HG03521 (cell line): ENCODE results near the gene DDX41.

Source experiments
- ATAC-seq: cut with Tn5 transposase; IDR thresholded peaks from one replicate; pipeline ENCODE4 v1.9.1; 2021; ENCODE audit warnings: mild to moderate bottlenecking, moderate library complexity; ENCODE audit not compliant: unreplicated experiment

DDX41 gene

DNA sequence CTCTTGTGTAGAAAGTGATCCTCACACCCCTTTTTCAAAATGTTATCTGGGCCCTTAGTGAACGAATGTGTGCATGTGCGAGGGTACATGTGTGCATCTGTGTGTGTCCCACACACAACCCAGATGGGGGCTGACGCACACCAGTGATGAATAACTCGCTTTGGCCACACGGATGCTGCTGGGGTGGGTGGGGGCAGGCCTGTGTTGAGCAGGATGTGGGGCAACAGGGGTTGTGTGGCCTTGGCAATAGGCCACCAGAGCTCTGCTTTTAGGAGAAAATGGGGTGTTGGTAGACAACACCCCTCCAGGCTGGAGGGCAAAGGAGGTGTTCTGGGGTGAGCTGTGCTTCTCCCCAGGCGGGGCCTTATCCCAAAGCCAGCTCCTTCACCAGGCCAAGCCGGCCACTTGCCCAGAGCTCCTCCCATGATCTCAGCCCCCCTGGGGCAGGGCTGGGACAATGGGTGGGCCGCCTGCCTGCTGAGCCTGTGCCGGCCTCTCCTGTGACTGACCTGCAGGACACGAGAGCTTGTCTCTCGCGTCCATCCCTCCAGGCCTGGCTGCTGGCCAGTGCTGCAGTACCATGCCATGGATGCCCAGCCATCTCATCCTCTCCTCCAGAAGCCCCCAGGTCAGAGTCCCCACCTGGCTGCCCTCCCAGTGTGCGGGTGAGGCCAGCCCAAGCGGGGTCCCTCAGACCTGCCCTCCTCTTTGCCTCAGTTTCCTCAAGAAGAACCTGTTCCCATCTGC lies 45.0 kb downstream of the DDX41 start:
- ATAC-seq: no peak

DNA sequence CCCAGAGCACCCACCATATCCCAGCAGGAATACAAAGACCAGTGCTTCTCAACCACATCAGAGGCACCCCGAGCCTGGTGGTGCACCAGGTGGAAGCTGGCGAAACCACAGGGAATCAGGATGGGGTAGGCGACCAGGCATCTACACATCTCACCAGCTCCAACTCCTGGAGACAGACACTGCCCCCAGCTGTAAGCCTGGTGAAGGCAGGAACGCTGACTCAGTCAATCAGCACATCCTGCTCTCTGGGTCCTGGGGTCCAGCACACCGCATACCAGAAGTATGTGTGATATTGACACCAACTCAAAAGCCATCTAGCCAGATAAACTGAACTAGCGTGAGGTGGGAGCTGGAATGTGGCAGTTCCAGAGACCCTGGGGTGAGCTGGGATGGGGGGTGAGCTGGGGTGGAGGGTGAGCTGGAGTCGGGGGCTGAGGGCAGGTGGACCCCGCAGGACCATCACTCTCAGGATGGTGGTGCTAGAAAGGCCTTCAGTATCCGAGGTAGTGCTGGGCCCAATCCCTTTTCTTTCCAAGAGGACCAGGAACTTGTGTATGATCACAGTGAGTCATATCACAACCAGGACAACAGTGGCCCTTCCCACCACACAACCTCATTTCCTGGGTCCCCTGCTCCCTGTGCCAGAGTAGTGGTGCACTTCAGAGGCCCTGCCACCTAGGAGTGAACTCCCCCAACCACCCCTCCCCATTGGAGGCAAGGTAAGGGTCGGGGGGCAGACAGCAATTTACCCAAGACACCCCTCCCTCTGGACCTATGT lies 45.8 kb downstream of the DDX41 start:
- no peak for ATAC-seq

DNA sequence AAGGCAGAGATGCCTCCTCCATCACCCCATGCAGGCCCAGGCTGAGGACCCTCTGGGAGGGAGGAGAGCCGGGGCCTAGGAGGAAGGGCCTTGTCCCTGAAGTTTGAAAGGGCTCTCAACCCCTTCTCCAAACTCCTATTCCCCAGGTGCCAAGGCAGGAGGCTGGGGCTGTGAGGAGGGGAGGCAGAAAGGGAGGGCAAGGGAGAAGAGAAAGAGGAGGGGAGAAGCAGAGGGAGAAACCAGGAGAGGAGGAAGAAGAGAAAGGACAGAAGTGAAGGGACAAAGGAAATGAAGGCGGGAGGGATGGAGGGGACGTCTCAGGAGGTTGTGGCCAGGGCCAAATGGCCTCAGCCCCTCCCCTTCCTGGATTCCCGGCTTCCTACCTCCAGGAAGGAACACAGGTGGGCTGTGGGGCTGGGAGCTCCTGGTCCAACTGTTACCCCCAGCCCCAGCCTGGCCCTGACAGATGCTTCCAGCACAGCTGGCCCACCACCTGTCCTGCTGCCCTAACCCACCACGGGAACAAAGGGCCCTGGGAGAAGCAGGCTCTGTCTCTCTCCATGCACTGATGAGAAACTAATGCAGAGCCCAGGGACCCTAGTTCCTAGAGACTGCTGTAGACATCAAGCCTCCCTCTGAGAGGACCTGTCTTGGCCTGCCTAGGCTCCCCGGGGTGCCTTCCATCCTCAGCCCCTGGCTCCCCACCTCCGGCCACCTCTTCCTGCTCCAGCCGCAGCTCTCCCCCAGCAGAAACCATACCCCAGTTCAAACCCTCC lies 46.8 kb downstream of the DDX41 start:
- ATAC-seq: no peak

- no peak for ATAC-seq
These were observed 47.8 kb downstream of the DDX41 start for GRCh38 chr5:177468685-177469628.

- no peak for ATAC-seq
These were observed 48.5 kb downstream of the DDX41 start for GRCh38 chr5:177468329-177468684.

DNA sequence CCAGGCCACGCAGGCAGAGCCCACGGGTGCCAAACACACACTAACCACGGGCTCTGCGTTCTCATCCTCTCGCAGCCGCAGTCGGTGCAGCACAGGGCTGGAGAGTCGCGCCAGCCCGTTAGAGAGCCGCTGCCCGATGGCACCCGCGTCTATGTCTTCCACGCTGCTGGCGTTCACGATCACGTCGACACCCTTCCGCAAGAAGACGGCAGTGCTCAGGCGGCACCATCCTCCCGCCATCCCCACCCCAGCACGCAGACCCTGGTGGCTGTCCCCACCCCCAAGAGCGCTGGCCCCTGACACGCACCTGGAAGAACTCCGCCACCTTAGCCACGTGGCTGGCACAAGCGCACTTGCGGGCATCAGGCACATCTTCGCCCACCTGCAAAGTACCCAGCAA lies 49.3 kb downstream of the DDX41 start:
- no peak for ATAC-seq

- no peak for ATAC-seq
These were observed 49.9 kb downstream of the DDX41 start for GRCh38 chr5:177466861-177467260.

GRCh38 chr5:177465044-177465443 lies 51.7 kb downstream of the DDX41 start:
- no peak for ATAC-seq

GRCh38 chr5:177462021-177462670 lies 54.6 kb downstream of the DDX41 start:
- no peak for ATAC-seq
